KOPT-K1 (cell line): ENCODE results near the gene WDR90.
A peak's percentile ranks its signal among the peaks of the same experiment; 100 is the strongest.

Experiments
- H3K27ac ChIP-seq: fragments of 200-600 bp; sonication (generic); 2 replicates; pipeline ENCODE4 v1.5.1; 2016; ENCODE audit warnings: antibody characterized with exemption, mild to moderate bottlenecking, low read depth, low read length; ENCODE audit not compliant: poor library complexity, severe bottlenecking
- H3K36me3 ChIP-seq: fragments of 200-600 bp; sonication (generic); 2 replicates; pipeline ENCODE4 v1.5.1; 2017; ENCODE audit warnings: antibody characterized with exemption, mild to moderate bottlenecking, low read length, moderate library complexity; ENCODE audit not compliant: insufficient read depth
- H3K9me3 ChIP-seq: fragments of 200-600 bp; sonication (generic); 2 replicates; pipeline ENCODE4 v1.5.1; 2017; ENCODE audit warnings: antibody characterized with exemption, low read length, mild to moderate bottlenecking; ENCODE audit not compliant: insufficient read depth, poor library complexity, severe bottlenecking

Gene WDR90

GRCh38 chr16:672371-672770 lies 23.2 kb downstream of the WDR90 start:
- Histone ChIP-seq H3K27ac (no peak overlapping the region), H3K9me3 (no peaks in the 10 kb centered on the region), H3K36me3 (peaks cover 68% of the 10 kb centered on the region)

- H3K9me3 ChIP-seq = no peaks in the 10 kb centered on the region
- no peak overlapping the region for H3K27ac ChIP-seq
- peaks cover 68% of the 10 kb centered on the region for H3K36me3 ChIP-seq
These were observed 23.7 kb downstream of the WDR90 start for GRCh38 chr16:672851-673250.

GRCh38 chr16:673399-673991 lies 24.3 kb downstream of the WDR90 start:
- Histone ChIP-seq H3K36me3 (peaks cover 68% of the 10 kb centered on the region), H3K9me3 (no peaks in the 10 kb centered on the region), H3K27ac (no peak overlapping the region)

GRCh38 chr16:674214-674881 lies 25.2 kb downstream of the WDR90 start:
- Histone ChIP-seq H3K27ac (no peak overlapping the region), H3K36me3 (peaks cover 65% of the 10 kb centered on the region)

GRCh38 chr16:674968-675883 lies 26.1 kb downstream of the WDR90 start, which contains the start of gene RHBDL1:
Gene RHBDL1 (plus strand): TSS chr16:675671. CDS start chr16:675791, 120 bp downstream.
- no peaks in the 10 kb centered on the region for H3K9me3 ChIP-seq
- peaks cover 56% of the 10 kb centered on the region for H3K36me3 ChIP-seq
- no peak within 1 kb of the TSS for H3K27ac ChIP-seq

More at GRCh38 chr16:674214-674881, 25.2 kb downstream of the WDR90 start:
- H3K9me3 ChIP-seq = no peaks in the 10 kb centered on the region

- Histone ChIP-seq H3K27ac (no peak overlapping the region), H3K9me3 (no peaks in the 10 kb centered on the region), H3K36me3 (peaks cover 48% of the 10 kb centered on the region)
These were observed 26.9 kb downstream of the WDR90 start for GRCh38 chr16:675884-676564.

- Histone ChIP-seq H3K27ac (no peak overlapping the region), H3K9me3 (no peaks in the 10 kb centered on the region), H3K36me3 (peaks cover 46% of the 10 kb centered on the region)
These were observed 27.4 kb downstream of the WDR90 start for GRCh38 chr16:676565-676902.

GRCh38 chr16:676913-677312 lies 27.7 kb downstream of the WDR90 start:
- H3K27ac ChIP-seq = no peak overlapping the region

GRCh38 chr16:677316-678190 lies 28.4 kb downstream of the WDR90 start:
- H3K27ac ChIP-seq = no peak overlapping the region
- H3K9me3 ChIP-seq = no peaks in the 10 kb centered on the region
- peaks cover 46% of the 10 kb centered on the region for H3K36me3 ChIP-seq

More at GRCh38 chr16:676913-677312, 27.7 kb downstream of the WDR90 start:
- no peaks in the 10 kb centered on the region for H3K9me3 ChIP-seq
- H3K36me3 ChIP-seq = peaks cover 46% of the 10 kb centered on the region

- no peak overlapping the region for H3K27ac ChIP-seq
- H3K9me3 ChIP-seq = no peaks in the 10 kb centered on the region
- peaks cover 46% of the 10 kb centered on the region for H3K36me3 ChIP-seq
These were observed 29.2 kb downstream of the WDR90 start for GRCh38 chr16:678209-678857.

- Histone ChIP-seq H3K27ac (no peak overlapping the region), H3K36me3 (peaks cover 39% of the 10 kb centered on the region), H3K9me3 (no peaks in the 10 kb centered on the region)
These were observed 30.0 kb downstream of the WDR90 start for GRCh38 chr16:678858-679813.

GRCh38 chr16:679814-680624 lies 30.9 kb downstream of the WDR90 start, which contains the start of gene STUB1:
Gene STUB1 (plus strand): TSS chr16:680410. CDS start chr16:680526, 116 bp downstream.
- Histone ChIP-seq H3K36me3 (peaks cover 30% of the 10 kb centered on the region), H3K27ac (peak within 1 kb of the TSS; percentile 72), H3K9me3 (no peaks in the 10 kb centered on the region)
